Small intestine (tissue), 7 donors: ENCODE data around the gene STRIT1. TPM values are rescaled to one million over a fixed set of nuclear protein-coding genes. Genes with fewer than 3 reads are reported as not detected.

Source experiments
- DNase-seq, 2 donors: peaks; one replicate each; pipeline versions ENCODE4 v3.0.0 to v3.0.0-alpha.2; 2013
- FAIRE-seq: peaks from 2 replicates; lab custom pipeline; 2012; peaks lifted over from hg19 to GRCh38; lab: Jason Lieb, UNC
- H3K27ac ChIP-seq, 3 donors: one replicate each; pipeline ENCODE4 v1.5.1; 2013; ENCODE audit warnings: low read length in 2 of 3, mild to moderate bottlenecking in 2 of 3, control low read depth in 1 of 3, inconsistent platforms in 1 of 3, low read depth in 1 of 3, moderate library complexity in 1 of 3
- H3K27me3 ChIP-seq, 3 donors: one replicate each; pipeline ENCODE4 v1.6.1; 2013; ENCODE audit warnings: low read length in 3 of 3, inconsistent platforms in 1 of 3; ENCODE audit not compliant: control insufficient read depth in 3 of 3, insufficient read depth in 3 of 3
- H3K36me3 ChIP-seq, 3 donors: one replicate each; pipeline ENCODE4 v1.6.1; 2013; ENCODE audit warnings: low read length in 3 of 3, inconsistent platforms in 1 of 3, low read depth in 1 of 3, mild to moderate bottlenecking in 1 of 3, moderate library complexity in 1 of 3; ENCODE audit not compliant: control insufficient read depth in 3 of 3, insufficient read depth in 2 of 3
- H3K4me1 ChIP-seq, 3 donors: one replicate each; pipeline ENCODE4 v1.6.1; 2013; ENCODE audit warnings: low read length in 2 of 3, inconsistent platforms in 1 of 3, low read depth in 1 of 3, mild to moderate bottlenecking in 1 of 3, moderate library complexity in 1 of 3; ENCODE audit not compliant: control insufficient read depth in 3 of 3, insufficient read depth in 2 of 3
- H3K4me3 ChIP-seq, 3 donors: one replicate each; pipeline ENCODE4 v1.5.1; 2013; ENCODE audit warnings: low read length in 3 of 3, control low read depth in 1 of 3, inconsistent platforms in 1 of 3, low read depth in 1 of 3, mild to moderate bottlenecking in 1 of 3, moderate library complexity in 1 of 3
- H3K9me3 ChIP-seq, 2 donors: one replicate each; pipeline ENCODE4 v1.6.1; 2013; ENCODE audit warnings: low read depth in 1 of 2, low read length in 1 of 2; ENCODE audit not compliant: control insufficient read depth in 2 of 2, insufficient read depth in 1 of 2
- WGBS, 3 donors: extraction: QIAGEN DNeasy Blood & Tissue Kit; methylation state at CpG; one replicate each; pipeline ENCODE4 v1.1.7; 2013; 5-methylcytosine and 5-hydroxymethylcytosine counted together
- polyA plus RNA-seq, 4 donors: library from polyadenylated mRNA; stranded (reverse) in 3 of 4; unstranded in 1 of 4; fragments of 200-250 nt in 3 of 4; fragments of 120-200 nt in 1 of 4; gene quantifications; one replicate each; pipeline versions ENCODE4 v1.2.1 to v1.2.3, GENCODE V29; 2013
- donor health status: healthy with polysubstance abuse.
- donor health status: control.
- donor health status: control.
- donor health status: Bipolar disorder and iron deficiency.
- donor health status: healthy.

STRIT1 gene
- polyA plus RNA-seq, 4 donors = 0.10 to 10.3 (median 1.2) TPM

- H3K4me1 ChIP-seq = peaks cover 0 to 7% (median 3%) of the 10 kb centered on the region in 3 donors
- no peaks in the 10 kb centered on the region for H3K36me3 ChIP-seq
- no peak for FAIRE-seq
- no peak for DNase-seq
- H3K9me3 ChIP-seq = no peaks in the 10 kb centered on the region
- no peak overlapping the region for H3K27ac ChIP-seq
- no peaks in the 10 kb centered on the region for H3K27me3 ChIP-seq
- H3K4me3 ChIP-seq = no peak overlapping the region
Measured at GRCh38 chr3:155330370-155330769, 36.9 kb upstream of the STRIT1 start.

GRCh38 chr3:155329513-155330048 is 36.1 kb upstream of the STRIT1 start:
- DNase-seq (no peak), FAIRE-seq (no peak)
- WGBS, 3 donors = 90 to 93% (median 91%) methylated on average over 6 of the region's 6 CpGs
- no peaks in the 10 kb centered on the region for H3K9me3 ChIP-seq
- no peak overlapping the region for H3K27ac ChIP-seq
- peaks cover 0 to 7% (median 3%) of the 10 kb centered on the region in 3 donors for H3K4me1 ChIP-seq
- no peaks in the 10 kb centered on the region for H3K36me3 ChIP-seq
- no peaks in the 10 kb centered on the region for H3K27me3 ChIP-seq
- H3K4me3 ChIP-seq = no peak overlapping the region

GRCh38 chr3:155327871-155328270 is 34.4 kb upstream of the STRIT1 start:
- Histone ChIP-seq H3K36me3 (no peaks in the 10 kb centered on the region), H3K4me3 (no peak overlapping the region), H3K27me3 (no peaks in the 10 kb centered on the region), H3K9me3 (no peaks in the 10 kb centered on the region), H3K27ac (no peak overlapping the region), H3K4me1 (peaks cover 0 to 7% (median 3%) of the 10 kb centered on the region in 3 donors)
- DNase-seq (no peak), FAIRE-seq (no peak)
- 81 to 87% (median 85%) methylated on average over 2 of the region's 2 CpGs for WGBS, 3 donors

GRCh38 chr3:155327430-155327829 is 33.9 kb upstream of the STRIT1 start:
- FAIRE-seq = no peak
- Histone ChIP-seq H3K27me3 (no peaks in the 10 kb centered on the region), H3K27ac (no peak overlapping the region), H3K4me1 (peaks cover 0 to 8% (median 3%) of the 10 kb centered on the region in 3 donors), H3K4me3 (no peak overlapping the region), H3K36me3 (no peaks in the 10 kb centered on the region), H3K9me3 (no peaks in the 10 kb centered on the region)
- 85 to 92% (median 88%) methylated on average over 1 of the region's 1 CpG for WGBS, 3 donors
- no peak for DNase-seq

- 74 to 85% (median 83%) methylated on average over 4 of the region's 4 CpGs for WGBS, 3 donors
- Histone ChIP-seq H3K4me3 (no peak overlapping the region), H3K4me1 (peaks cover 1 to 13% (median 3%) of the 10 kb centered on the region in 3 donors), H3K9me3 (no peaks in the 10 kb centered on the region), H3K36me3 (no peaks in the 10 kb centered on the region), H3K27me3 (no peaks in the 10 kb centered on the region), H3K27ac (no peak overlapping the region)
- FAIRE-seq (no peak), DNase-seq (no peak)
Measured at GRCh38 chr3:155326901-155327300, 33.4 kb upstream of the STRIT1 start.

- no peak overlapping the region for H3K27ac ChIP-seq
- no peaks in the 10 kb centered on the region for H3K9me3 ChIP-seq
- peaks cover 3 to 13% (median 3%) of the 10 kb centered on the region in 3 donors for H3K4me1 ChIP-seq
- FAIRE-seq = no peak
- 83 to 87% (median 83%) methylated on average over 5 of the region's 5 CpGs for WGBS, 3 donors
- DNase-seq = no peak
- H3K36me3 ChIP-seq = no peaks in the 10 kb centered on the region
- H3K27me3 ChIP-seq = no peaks in the 10 kb centered on the region
- H3K4me3 ChIP-seq = no peak overlapping the region
Measured at GRCh38 chr3:155326244-155326643, 32.8 kb upstream of the STRIT1 start.

- FAIRE-seq = no peak
- DNase-seq = peak in 1 of 2 donors; percentile 43
- Histone ChIP-seq H3K27me3 (no peaks in the 10 kb centered on the region), H3K36me3 (no peaks in the 10 kb centered on the region), H3K4me3 (no peak overlapping the region), H3K27ac (no peak overlapping the region), H3K4me1 (peaks cover 3 to 13% (median 3%) of the 10 kb centered on the region in 3 donors), H3K9me3 (no peaks in the 10 kb centered on the region)
- 62 to 74% (median 68%) methylated on average over 10 of the region's 10 CpGs for WGBS, 3 donors
Measured at GRCh38 chr3:155325263-155325835, 31.9 kb upstream of the STRIT1 start.

- DNase-seq = peak; percentile 70 to 77
- no peaks in the 10 kb centered on the region for H3K36me3 ChIP-seq
- no peak overlapping the region for H3K27ac ChIP-seq
- no peaks in the 10 kb centered on the region for H3K27me3 ChIP-seq
- H3K9me3 ChIP-seq = no peaks in the 10 kb centered on the region
- H3K4me3 ChIP-seq = no peak overlapping the region
- peak; percentile 83 for FAIRE-seq
- WGBS, 3 donors = 10 to 19% (median 17%) methylated on average over 3 of the region's 3 CpGs
- peaks cover 3 to 10% (median 3%) of the 10 kb centered on the region in 3 donors for H3K4me1 ChIP-seq
Measured at GRCh38 chr3:155323063-155323666, 29.7 kb upstream of the STRIT1 start.
